H1 (cell line): Measurements from ENCODE around the gene RXRA. TPM values are rescaled to one million over a fixed set of nuclear protein-coding genes. Genes with fewer than 3 reads are reported as not detected.

Experiments
- EGR1 ChIP-seq: IDR thresholded peaks from 2 replicates; pipeline ENCODE4 v1.6.1; 2011; ENCODE audit warnings: low read depth, low read length, borderline replicate concordance
- HDAC6 ChIP-seq: IDR thresholded peaks from one replicate; pipeline ENCODE4 v1.7.1; 2012; ENCODE audit warnings: low read depth, mild to moderate bottlenecking, inconsistent platforms, low read length, moderate library complexity
- KDM1A ChIP-seq: fragments of 200-600, 300-600 bp; sonication (generic); IDR thresholded peaks from 2 replicates; pipeline ENCODE4 v1.7.1; 2016; ENCODE audit warnings: mild to moderate bottlenecking, low read length, borderline replicate concordance
- SIRT6 ChIP-seq: IDR thresholded peaks from one replicate; pipeline ENCODE4 v1.7.1; 2012; ENCODE audit warnings: low read length, inconsistent platforms
- polyA plus RNA-seq, 7 experiments: library from polyadenylated mRNA; depleted of rRNA in 3 of 7; stranded (reverse) in 5 of 7; unstranded in 2 of 7; fragments of >200 nt in 5 of 7; fragments of 200-250 nt in 2 of 7; gene quantifications; 1 replicate in 5 of 7; 2 replicates in 1 of 7; 4 replicates in 1 of 7; pipeline versions ENCODE4 v1.2.1 to v1.2.3, GENCODE V29; 2011 to 2013; ENCODE audit warnings: missing spikeins in 2 of 7, mixed read lengths in 2 of 7
- total RNA-seq: library from RNA; stranded (reverse); fragmentation: NEBNext Ultra II Directional; extraction: Animal tissue kit (Norgen Biotek cat#: 25700); gene quantifications from 2 replicates; pipeline ENCODE4 v1.2.1, GENCODE V29; 2021
- TF ChIP-seq, protein P1 (sequence below): fragments of 300-600 bp; sonication (generic); IDR thresholded peaks from 2 replicates; pipeline ENCODE4 v1.7.1; 2012; ENCODE audit warnings: low read length, moderate library complexity, mild to moderate bottlenecking, inconsistent platforms; ENCODE audit not compliant: insufficient replicate concordance

RXRA gene
- total and polyA plus RNA-seq, 2 of the 8 experiments (the other 6 are each of a cell fraction or from before 2014, with no cell fraction given), result 9.8 to 29.4 TPM

DNA sequence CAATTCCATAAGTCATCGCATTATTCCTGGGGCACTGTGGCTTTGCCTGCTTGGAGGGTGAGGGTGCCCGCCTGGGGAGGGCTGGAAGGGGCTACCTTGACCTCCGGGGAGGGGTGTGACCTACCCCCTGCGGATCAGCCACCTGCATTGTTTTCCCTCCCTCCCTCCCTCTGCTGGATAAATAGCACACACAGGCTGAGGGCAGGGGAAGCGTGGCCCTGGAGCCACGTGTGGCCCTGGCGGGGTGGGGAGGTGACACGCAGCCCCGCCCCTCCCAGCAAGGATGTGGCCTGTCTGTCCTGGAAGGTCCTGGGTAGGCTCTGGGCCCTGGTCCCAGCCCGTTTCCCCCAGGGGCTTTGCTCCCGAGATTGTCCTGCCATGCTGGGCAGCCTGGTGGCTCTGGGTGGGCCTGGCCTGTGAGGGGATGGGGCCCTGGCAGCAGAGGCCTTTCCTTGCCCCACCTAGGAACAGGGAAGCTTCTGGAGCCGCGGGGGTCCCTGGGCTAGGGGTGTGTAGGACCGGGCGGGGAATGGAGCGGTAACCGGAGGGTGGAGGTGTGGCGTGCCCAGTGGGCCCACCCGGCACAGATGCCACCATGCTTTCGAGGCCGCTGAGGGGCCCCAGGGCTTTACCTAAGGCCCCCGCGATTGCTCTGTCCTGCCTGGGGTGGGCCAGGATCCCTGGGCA, 33.4 kb downstream of the RXRA start (continued):
- TF ChIP-seq, protein P1, sequence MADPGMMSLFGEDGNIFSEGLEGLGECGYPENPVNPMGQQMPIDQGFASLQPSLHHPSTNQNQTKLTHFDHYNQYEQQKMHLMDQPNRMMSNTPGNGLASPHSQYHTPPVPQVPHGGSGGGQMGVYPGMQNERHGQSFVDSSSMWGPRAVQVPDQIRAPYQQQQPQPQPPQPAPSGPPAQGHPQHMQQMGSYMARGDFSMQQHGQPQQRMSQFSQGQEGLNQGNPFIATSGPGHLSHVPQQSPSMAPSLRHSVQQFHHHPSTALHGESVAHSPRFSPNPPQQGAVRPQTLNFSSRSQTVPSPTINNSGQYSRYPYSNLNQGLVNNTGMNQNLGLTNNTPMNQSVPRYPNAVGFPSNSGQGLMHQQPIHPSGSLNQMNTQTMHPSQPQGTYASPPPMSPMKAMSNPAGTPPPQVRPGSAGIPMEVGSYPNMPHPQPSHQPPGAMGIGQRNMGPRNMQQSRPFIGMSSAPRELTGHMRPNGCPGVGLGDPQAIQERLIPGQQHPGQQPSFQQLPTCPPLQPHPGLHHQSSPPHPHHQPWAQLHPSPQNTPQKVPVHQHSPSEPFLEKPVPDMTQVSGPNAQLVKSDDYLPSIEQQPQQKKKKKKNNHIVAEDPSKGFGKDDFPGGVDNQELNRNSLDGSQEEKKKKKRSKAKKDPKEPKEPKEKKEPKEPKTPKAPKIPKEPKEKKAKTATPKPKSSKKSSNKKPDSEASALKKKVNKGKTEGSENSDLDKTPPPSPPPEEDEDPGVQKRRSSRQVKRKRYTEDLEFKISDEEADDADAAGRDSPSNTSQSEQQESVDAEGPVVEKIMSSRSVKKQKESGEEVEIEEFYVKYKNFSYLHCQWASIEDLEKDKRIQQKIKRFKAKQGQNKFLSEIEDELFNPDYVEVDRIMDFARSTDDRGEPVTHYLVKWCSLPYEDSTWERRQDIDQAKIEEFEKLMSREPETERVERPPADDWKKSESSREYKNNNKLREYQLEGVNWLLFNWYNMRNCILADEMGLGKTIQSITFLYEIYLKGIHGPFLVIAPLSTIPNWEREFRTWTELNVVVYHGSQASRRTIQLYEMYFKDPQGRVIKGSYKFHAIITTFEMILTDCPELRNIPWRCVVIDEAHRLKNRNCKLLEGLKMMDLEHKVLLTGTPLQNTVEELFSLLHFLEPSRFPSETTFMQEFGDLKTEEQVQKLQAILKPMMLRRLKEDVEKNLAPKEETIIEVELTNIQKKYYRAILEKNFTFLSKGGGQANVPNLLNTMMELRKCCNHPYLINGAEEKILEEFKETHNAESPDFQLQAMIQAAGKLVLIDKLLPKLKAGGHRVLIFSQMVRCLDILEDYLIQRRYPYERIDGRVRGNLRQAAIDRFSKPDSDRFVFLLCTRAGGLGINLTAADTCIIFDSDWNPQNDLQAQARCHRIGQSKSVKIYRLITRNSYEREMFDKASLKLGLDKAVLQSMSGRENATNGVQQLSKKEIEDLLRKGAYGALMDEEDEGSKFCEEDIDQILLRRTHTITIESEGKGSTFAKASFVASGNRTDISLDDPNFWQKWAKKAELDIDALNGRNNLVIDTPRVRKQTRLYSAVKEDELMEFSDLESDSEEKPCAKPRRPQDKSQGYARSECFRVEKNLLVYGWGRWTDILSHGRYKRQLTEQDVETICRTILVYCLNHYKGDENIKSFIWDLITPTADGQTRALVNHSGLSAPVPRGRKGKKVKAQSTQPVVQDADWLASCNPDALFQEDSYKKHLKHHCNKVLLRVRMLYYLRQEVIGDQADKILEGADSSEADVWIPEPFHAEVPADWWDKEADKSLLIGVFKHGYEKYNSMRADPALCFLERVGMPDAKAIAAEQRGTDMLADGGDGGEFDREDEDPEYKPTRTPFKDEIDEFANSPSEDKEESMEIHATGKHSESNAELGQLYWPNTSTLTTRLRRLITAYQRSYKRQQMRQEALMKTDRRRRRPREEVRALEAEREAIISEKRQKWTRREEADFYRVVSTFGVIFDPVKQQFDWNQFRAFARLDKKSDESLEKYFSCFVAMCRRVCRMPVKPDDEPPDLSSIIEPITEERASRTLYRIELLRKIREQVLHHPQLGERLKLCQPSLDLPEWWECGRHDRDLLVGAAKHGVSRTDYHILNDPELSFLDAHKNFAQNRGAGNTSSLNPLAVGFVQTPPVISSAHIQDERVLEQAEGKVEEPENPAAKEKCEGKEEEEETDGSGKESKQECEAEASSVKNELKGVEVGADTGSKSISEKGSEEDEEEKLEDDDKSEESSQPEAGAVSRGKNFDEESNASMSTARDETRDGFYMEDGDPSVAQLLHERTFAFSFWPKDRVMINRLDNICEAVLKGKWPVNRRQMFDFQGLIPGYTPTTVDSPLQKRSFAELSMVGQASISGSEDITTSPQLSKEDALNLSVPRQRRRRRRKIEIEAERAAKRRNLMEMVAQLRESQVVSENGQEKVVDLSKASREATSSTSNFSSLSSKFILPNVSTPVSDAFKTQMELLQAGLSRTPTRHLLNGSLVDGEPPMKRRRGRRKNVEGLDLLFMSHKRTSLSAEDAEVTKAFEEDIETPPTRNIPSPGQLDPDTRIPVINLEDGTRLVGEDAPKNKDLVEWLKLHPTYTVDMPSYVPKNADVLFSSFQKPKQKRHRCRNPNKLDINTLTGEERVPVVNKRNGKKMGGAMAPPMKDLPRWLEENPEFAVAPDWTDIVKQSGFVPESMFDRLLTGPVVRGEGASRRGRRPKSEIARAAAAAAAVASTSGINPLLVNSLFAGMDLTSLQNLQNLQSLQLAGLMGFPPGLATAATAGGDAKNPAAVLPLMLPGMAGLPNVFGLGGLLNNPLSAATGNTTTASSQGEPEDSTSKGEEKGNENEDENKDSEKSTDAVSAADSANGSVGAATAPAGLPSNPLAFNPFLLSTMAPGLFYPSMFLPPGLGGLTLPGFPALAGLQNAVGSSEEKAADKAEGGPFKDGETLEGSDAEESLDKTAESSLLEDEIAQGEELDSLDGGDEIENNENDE, result no peak
- TF ChIP-seq KDM1A (no peak), SIRT6 (no peak), EGR1 (0 out of 2 replicates have a peak, but pooled peaks have one; percentile 54), HDAC6 (no peak)
